HFFc6 (cell line): ENCODE results near the gene UVRAG. TPM values are rescaled to one million over a fixed set of nuclear protein-coding genes. Genes with fewer than 3 reads are reported as not detected.
A peak's percentile ranks its signal among the peaks of the same experiment; 100 is the strongest.

ENCODE experiments used
- DNase-seq: peaks from one replicate; pipeline ENCODE4 v3.0.0-alpha.2; 2018
- H3K27ac Mint-ChIP-seq: 2 replicates; pipeline ENCODE4 v1.8.0; 2020; ENCODE audit warnings: mild to moderate bottlenecking, mixed read lengths
- H3K27me3 Mint-ChIP-seq: 2 replicates; pipeline ENCODE4 v1.8.0; 2021; ENCODE audit warnings: mild to moderate bottlenecking, moderate library complexity, mixed read lengths; ENCODE audit not compliant: insufficient read depth
- H3K36me3 Mint-ChIP-seq: 2 replicates; pipeline ENCODE4 v1.8.0; 2021; ENCODE audit warnings: low read depth, mixed read lengths
- H3K4me1 Mint-ChIP-seq: 2 replicates; pipeline ENCODE4 v1.8.0; 2020; ENCODE audit warnings: low read depth, mixed read lengths
- H3K4me3 Mint-ChIP-seq: 2 replicates; pipeline ENCODE4 v1.8.0; 2020; ENCODE audit warnings: mild to moderate bottlenecking, moderate library complexity, mixed read lengths
- H3K9me3 Mint-ChIP-seq: 2 replicates; pipeline ENCODE4 v1.8.0; 2020; ENCODE audit warnings: mild to moderate bottlenecking, mixed read lengths
- CTCF ChIP-seq: fragments of 200-600 bp; sonication (generic); IDR thresholded peaks from 2 replicates; pipeline ENCODE4 v1.5.0; 2021; ENCODE audit warnings: antibody characterized with exemption, mild to moderate bottlenecking
- total RNA-seq, 6 experiments: library from RNA; stranded (reverse); fragmentation: NEBNext Ultra II Directional; extraction: Animal tissue kit (Norgen Biotek cat#: 25700); gene quantifications; 2 replicates in 1 of 6; 3 replicates in 5 of 6; pipeline ENCODE4 v1.2.3, GENCODE V29; 2021

UVRAG gene
- total RNA-seq, 6 experiments from 2014 or later, result 9.4 to 12.9 (median 10.7) TPM

DNA sequence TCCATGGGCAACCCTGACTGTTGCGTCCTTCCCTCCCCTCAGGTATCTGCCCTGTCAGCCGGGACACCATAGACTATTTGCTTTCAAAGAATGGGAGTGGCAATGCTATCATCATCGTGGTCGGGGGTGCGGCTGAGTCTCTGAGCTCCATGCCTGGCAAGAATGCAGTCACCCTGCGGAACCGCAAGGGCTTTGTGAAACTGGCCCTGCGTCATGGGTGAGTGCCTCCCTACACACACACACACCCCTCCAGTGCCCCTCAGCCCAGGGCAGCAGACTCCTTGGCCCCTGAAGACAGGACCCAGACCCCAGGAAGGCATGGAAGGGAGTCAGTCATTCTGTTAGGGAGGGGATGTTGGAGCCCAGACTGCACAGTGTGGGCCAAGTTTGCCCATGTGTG, 17.9 kb upstream of the UVRAG start:
- Mint-ChIP-seq H3K27ac (peak overlapping the region; percentile 60; the same call in 1 of the 2 replicates), H3K4me3 (no peak overlapping the region), H3K36me3 (no peaks in the 10 kb centered on the region), H3K4me1 (peaks cover 22% of the 10 kb centered on the region), H3K27me3 (peaks cover 9% of the 10 kb centered on the region), H3K9me3 (no peaks in the 10 kb centered on the region)
- TF ChIP-seq CTCF, result no peak
- no peak for DNase-seq

- Mint-ChIP-seq H3K27ac (peak overlapping the region; percentile 60; the same call in 1 of the 2 replicates), H3K9me3 (no peaks in the 10 kb centered on the region), H3K4me1 (peaks cover 22% of the 10 kb centered on the region), H3K4me3 (no peak overlapping the region), H3K36me3 (no peaks in the 10 kb centered on the region), H3K27me3 (peaks cover 5% of the 10 kb centered on the region)
- peak; percentile 32 for DNase-seq
- no peak for TF ChIP-seq CTCF
Measured at GRCh38 chr11:75797792-75798191, 17.2 kb upstream of the UVRAG start.

DNA sequence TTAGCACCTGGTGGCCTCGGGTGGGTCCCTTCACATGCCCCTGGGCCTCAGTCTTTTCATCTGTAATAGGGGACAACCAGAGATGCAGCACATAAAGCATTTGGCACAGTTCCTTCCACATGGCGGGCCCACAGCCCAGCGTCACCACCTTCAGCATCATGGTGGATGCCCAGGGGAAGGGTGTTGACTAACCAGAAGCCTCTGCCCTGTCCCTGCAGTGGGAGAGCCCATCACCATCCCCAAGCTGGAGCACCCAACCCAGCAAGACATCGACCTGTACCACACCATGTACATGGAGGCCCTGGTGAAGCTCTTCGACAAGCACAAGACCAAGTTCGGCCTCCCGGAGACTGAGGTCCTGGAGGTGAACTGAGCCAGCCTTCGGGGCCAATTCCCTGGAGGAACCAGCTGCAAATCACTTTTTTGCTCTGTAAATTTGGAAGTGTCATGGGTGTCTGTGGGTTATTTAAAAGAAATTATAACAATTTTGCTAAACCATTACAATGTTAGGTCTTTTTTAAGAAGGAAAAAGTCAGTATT, 14.8 kb upstream of the UVRAG start:
- H3K9me3 Mint-ChIP-seq, result no peaks in the 10 kb centered on the region
- no peak overlapping the region for H3K27ac Mint-ChIP-seq
- peaks cover 20% of the 10 kb centered on the region for H3K4me1 Mint-ChIP-seq
- DNase-seq, result no peak
- no peak overlapping the region for H3K4me3 Mint-ChIP-seq
- no peaks in the 10 kb centered on the region for H3K36me3 Mint-ChIP-seq
- no peak for TF ChIP-seq CTCF
- H3K27me3 Mint-ChIP-seq, result peaks cover 3% of the 10 kb centered on the region

DNA sequence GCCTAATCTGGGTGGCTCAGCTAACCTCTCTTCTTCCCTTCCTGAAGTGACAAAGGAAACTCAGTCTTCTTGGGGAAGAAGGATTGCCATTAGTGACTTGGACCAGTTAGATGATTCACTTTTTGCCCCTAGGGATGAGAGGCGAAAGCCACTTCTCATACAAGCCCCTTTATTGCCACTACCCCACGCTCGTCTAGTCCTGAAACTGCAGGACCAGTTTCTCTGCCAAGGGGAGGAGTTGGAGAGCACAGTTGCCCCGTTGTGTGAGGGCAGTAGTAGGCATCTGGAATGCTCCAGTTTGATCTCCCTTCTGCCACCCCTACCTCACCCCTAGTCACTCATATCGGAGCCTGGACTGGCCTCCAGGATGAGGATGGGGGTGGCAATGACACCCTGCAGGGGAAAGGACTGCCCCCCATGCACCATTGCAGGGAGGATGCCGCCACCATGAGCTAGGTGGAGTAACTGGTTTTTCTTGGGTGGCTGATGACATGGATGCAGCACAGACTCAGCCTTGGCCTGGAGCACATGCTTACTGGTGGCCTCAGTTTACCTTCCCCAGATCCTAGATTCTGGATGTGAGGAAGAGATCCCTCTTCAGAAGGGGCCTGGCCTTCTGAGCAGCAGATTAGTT, 14.2 kb upstream of the UVRAG start:
- no peak for DNase-seq
- Mint-ChIP-seq H3K36me3 (no peaks in the 10 kb centered on the region), H3K9me3 (no peaks in the 10 kb centered on the region), H3K4me3 (no peak overlapping the region), H3K27ac (no peak overlapping the region), H3K4me1 (peaks cover 14% of the 10 kb centered on the region), H3K27me3 (peaks cover 2% of the 10 kb centered on the region)
- no peak for TF ChIP-seq CTCF

DNA sequence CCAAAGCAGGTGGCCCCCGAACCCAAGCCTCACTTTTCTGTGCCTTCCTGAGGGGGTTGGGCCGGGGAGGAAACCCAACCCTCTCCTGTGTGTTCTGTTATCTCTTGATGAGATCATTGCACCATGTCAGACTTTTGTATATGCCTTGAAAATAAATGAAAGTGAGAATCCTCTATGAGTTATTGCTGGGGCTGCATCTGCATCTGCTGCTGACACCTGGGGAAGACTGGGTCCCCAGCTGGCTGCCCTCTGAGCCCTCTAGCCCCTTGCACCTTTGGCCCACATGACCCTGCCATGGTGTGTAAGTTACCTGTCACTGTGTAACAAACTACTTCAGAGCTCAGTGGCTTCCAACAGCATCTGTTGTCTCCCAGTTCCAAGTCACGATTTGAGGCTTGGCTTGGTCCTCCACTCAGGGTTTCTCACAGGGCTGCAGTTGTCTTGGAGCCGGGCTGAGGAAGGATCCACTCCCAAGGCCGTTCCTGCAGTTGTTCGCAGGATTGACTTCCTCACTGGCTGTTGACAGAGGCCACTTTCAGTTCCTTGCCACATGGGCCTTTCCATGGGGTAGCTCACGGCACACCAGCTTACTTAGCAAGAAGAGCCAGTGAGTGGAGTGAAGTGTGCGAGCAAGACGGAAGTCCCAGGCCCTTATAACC, 13.5 kb upstream of the UVRAG start:
- no peak for DNase-seq
- peaks cover 12% of the 10 kb centered on the region for H3K4me1 Mint-ChIP-seq
- H3K27me3 Mint-ChIP-seq, result peaks cover 2% of the 10 kb centered on the region
- H3K27ac Mint-ChIP-seq, result no peak overlapping the region
- no peak for TF ChIP-seq CTCF
- H3K9me3 Mint-ChIP-seq, result no peaks in the 10 kb centered on the region
- no peak overlapping the region for H3K4me3 Mint-ChIP-seq
- no peaks in the 10 kb centered on the region for H3K36me3 Mint-ChIP-seq
